Heart left ventricle (tissue), 13 donors: Measurements from ENCODE around the gene SEMA4A.

Source experiments
- CTCF ChIP-seq, 12 donors: fragments of 200-600 bp; sonication (generic) in 4 of 12; IDR thresholded peaks; one replicate each; pipeline versions ENCODE4 v1.5.0 to v1.8.0; 2018 to 2022; ENCODE audit warnings: antibody characterized with exemption in 12 of 12, mild to moderate bottlenecking in 5 of 12
- POLR2A ChIP-seq, 2 donors: fragments of 450-650 bp; IDR thresholded peaks; one replicate each; pipeline ENCODE4 v1.6.1; 2017; ENCODE audit warnings: antibody characterized with exemption in 2 of 2, mild to moderate bottlenecking in 2 of 2, moderate library complexity in 2 of 2
- donor health status: ischemic (EF 13 %, LVEDD 7.1; RV severe dilation, severe dysfunction).
- donor health status: DM: no; HTN: yes; CAD: no.
- donor health status: DM: no; HTN: no; CAD: no.
- donor health status: ischemic (EF 25% LVEDD 6.9; RV normal size, moderate dysfunction).
- donor health status: ischemic (EF 25% LVEDD 5.7; RV mildly dilated, moderate dysfunction).
- donor health status: ischemic (EF 35%, LVEDD 5.7; RV mildly dilated, moderate dysfunction).
- donor health status: nonischemic (EF 11% LVEDD 7.7; RV severe dilation, severe dysfunction).
- donor health status: DM: yes; HTN: yes; CAD: no.
- donor health status: PGD.
- donor health status: ischemic (EF 29% LVEDD 5.4; RV normal size, mild dysfunction).
- donor health status: nonischemic (EF 23%, LVEDD 6.1; RV moderate dilation, normal function).

DNA sequence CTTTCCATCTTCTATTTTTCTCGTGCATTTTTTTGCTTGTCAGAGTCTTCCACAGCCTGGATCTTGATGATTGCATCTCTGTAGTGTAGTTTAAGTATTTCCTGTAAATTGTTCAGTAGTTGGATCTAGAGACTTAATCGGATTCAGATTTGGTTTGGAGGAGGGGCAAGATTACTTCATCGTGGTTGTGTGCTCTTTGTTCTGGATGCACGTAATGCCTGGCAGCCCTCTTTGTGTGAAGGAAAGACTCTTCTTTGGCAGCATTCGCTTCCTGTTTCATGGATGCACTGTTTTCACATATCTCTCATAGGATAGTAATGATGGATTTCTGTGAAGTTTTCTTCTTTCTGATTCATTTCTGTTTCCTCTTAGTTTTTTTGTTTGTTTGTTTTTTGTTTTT lies 14.2 kb downstream of the SEMA4A start:
- no peak for TF ChIP-seq CTCF (IDR thresholded peaks at IDR 0.05)
- no peak for TF ChIP-seq POLR2A (IDR thresholded peaks at IDR 0.05)
